ENCODE data around the gene RNF217. TPM values are rescaled to one million over a fixed set of nuclear protein-coding genes. Genes with fewer than 3 reads are reported as not detected.

The RNF217 gene
- total RNA-seq, 1 experiment from 2014 or later = 12.2 TPM

- TF ChIP-seq SMAD3 (CRISPR knock-in tag; IDR thresholded peaks at IDR 0.05; ENCODE audit: borderline replicate concordance) (no peak), ATF3 (CRISPR knock-in tag; conservative IDR thresholded peaks at IDR 0.05) (no peak), PRRX2 (CRISPR knock-in tag; IDR thresholded peaks at IDR 0.05) (no peak), GTF2I (CRISPR knock-in tag; conservative IDR thresholded peaks at IDR 0.05) (no peak), ATF1 (CRISPR knock-in tag; IDR thresholded peaks at IDR 0.05) (no peak), ZNF317 (CRISPR knock-in tag; IDR thresholded peaks at IDR 0.05; ENCODE audit: borderline replicate concordance, low read depth) (no peak)
- TF ChIP-seq, protein P1, sequence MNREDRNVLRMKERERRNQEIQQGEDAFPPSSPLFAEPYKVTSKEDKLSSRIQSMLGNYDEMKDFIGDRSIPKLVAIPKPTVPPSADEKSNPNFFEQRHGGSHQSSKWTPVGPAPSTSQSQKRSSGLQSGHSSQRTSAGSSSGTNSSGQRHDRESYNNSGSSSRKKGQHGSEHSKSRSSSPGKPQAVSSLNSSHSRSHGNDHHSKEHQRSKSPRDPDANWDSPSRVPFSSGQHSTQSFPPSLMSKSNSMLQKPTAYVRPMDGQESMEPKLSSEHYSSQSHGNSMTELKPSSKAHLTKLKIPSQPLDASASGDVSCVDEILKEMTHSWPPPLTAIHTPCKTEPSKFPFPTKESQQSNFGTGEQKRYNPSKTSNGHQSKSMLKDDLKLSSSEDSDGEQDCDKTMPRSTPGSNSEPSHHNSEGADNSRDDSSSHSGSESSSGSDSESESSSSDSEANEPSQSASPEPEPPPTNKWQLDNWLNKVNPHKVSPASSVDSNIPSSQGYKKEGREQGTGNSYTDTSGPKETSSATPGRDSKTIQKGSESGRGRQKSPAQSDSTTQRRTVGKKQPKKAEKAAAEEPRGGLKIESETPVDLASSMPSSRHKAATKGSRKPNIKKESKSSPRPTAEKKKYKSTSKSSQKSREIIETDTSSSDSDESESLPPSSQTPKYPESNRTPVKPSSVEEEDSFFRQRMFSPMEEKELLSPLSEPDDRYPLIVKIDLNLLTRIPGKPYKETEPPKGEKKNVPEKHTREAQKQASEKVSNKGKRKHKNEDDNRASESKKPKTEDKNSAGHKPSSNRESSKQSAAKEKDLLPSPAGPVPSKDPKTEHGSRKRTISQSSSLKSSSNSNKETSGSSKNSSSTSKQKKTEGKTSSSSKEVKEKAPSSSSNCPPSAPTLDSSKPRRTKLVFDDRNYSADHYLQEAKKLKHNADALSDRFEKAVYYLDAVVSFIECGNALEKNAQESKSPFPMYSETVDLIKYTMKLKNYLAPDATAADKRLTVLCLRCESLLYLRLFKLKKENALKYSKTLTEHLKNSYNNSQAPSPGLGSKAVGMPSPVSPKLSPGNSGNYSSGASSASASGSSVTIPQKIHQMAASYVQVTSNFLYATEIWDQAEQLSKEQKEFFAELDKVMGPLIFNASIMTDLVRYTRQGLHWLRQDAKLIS (CRISPR knock-in tag; IDR thresholded peaks at IDR 0.05; ENCODE audit: borderline replicate concordance) = no peak
- DNase-seq (ENCODE audit: low spot score) (no peak), ATAC-seq (no peak)
- H3K27ac Mint-ChIP-seq = no peak overlapping the region
- H3K4me1 Mint-ChIP-seq = peaks cover 28% of the 10 kb centered on the region
- ChIA-PET CTCF (no interaction called here), POLR2A (no interaction called here)
- no peaks in the 10 kb centered on the region for H3K9me3 Mint-ChIP-seq
- no peaks in the 10 kb centered on the region for H3K36me3 Mint-ChIP-seq
- H3K4me3 Mint-ChIP-seq = no peak overlapping the region
- no peaks in the 10 kb centered on the region for H3K27me3 Mint-ChIP-seq (ENCODE audit: low read depth)
Observed at GRCh38 chr6:125018136-125018535, 55.9 kb downstream of the RNF217 start.

DNA sequence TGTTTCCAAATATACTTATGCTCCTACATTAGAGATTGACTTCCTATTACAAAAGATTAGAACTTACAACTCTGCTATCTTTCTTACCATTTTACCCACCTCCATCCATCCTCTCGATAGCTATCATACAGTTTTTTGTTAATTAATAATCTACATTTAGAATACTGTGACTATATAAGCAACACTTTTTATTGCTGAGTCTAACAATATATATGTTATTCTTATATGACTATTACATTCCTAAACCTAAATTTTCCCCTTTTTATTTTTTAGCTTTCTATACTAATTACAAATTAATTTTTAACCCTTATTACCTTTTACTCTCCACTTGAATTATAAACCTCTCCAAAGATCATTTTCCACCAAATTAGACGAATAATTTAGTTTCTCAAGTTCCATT, 57.0 kb downstream of the RNF217 start:
- ChIA-PET CTCF (interaction anchor here (0.8 kb wide), 1 partner anchor 81 kb away, joined by 3 read pairs; no protein-coding TSS in a partner anchor), POLR2A (no interaction called here)
- H3K4me3 Mint-ChIP-seq = no peak overlapping the region
- peak overlapping the region; percentile 88 for H3K27ac Mint-ChIP-seq
- DNase-seq (ENCODE audit: low spot score) (no peak), ATAC-seq (no peak)
- no peaks in the 10 kb centered on the region for H3K27me3 Mint-ChIP-seq (ENCODE audit: low read depth)
- no peaks in the 10 kb centered on the region for H3K36me3 Mint-ChIP-seq
- H3K9me3 Mint-ChIP-seq = no peaks in the 10 kb centered on the region
- H3K4me1 Mint-ChIP-seq = peaks cover 28% of the 10 kb centered on the region
- no peak for TF ChIP-seq ATF2 (CRISPR knock-in tag; IDR thresholded peaks at IDR 0.05; ENCODE audit: borderline replicate concordance, low read depth)
- no peak for TF ChIP-seq NR2C2 (CRISPR knock-in tag; IDR thresholded peaks at IDR 0.05)
- no peak for TF ChIP-seq NFE2L1 (CRISPR knock-in tag; IDR thresholded peaks at IDR 0.05)
- TF ChIP-seq ATF6 (CRISPR knock-in tag; IDR thresholded peaks at IDR 0.05) = no peak

GRCh38 chr6:125019918-125020317, 57.7 kb downstream of the RNF217 start:
- Mint-ChIP-seq H3K27ac (peak overlapping the region; percentile 91), H3K4me1 (peaks cover 28% of the 10 kb centered on the region), H3K4me3 (peak overlapping the region; percentile 51), H3K36me3 (no peaks in the 10 kb centered on the region), H3K27me3 (ENCODE audit: low read depth) (no peaks in the 10 kb centered on the region), H3K9me3 (no peaks in the 10 kb centered on the region)
- DNase-seq (ENCODE audit: low spot score) (peak; percentile 16), ATAC-seq (peak; percentile 78)
- CTCF ChIA-PET = interaction anchor here (0.8 to 0.9 kb wide), 2 partner anchors 57 to 80 kb away, joined by 3 to 4 read pairs; no protein-coding TSS in a partner anchor
- POLR2A ChIA-PET = no interaction called here
- TF ChIP-seq USF1 (CRISPR knock-in tag; IDR thresholded peaks at IDR 0.05) = no peak
- TF ChIP-seq, protein P2, sequence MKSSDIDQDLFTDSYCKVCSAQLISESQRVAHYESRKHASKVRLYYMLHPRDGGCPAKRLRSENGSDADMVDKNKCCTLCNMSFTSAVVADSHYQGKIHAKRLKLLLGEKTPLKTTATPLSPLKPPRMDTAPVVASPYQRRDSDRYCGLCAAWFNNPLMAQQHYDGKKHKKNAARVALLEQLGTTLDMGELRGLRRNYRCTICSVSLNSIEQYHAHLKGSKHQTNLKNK (CRISPR knock-in tag; IDR thresholded peaks at IDR 0.05) = no peak
- TF ChIP-seq, protein P3, sequence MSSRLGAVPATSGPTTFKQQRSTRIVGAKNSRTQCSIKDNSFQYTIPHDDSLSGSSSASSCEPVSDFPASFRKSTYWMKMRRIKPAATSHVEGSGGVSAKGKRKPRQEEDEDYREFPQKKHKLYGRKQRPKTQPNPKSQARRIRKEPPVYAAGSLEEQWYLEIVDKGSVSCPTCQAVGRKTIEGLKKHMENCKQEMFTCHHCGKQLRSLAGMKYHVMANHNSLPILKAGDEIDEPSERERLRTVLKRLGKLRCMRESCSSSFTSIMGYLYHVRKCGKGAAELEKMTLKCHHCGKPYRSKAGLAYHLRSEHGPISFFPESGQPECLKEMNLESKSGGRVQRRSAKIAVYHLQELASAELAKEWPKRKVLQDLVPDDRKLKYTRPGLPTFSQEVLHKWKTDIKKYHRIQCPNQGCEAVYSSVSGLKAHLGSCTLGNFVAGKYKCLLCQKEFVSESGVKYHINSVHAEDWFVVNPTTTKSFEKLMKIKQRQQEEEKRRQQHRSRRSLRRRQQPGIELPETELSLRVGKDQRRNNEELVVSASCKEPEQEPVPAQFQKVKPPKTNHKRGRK (CRISPR knock-in tag; IDR thresholded peaks at IDR 0.05; ENCODE audit: borderline replicate concordance) = no peak
- TF ChIP-seq, protein P4, sequence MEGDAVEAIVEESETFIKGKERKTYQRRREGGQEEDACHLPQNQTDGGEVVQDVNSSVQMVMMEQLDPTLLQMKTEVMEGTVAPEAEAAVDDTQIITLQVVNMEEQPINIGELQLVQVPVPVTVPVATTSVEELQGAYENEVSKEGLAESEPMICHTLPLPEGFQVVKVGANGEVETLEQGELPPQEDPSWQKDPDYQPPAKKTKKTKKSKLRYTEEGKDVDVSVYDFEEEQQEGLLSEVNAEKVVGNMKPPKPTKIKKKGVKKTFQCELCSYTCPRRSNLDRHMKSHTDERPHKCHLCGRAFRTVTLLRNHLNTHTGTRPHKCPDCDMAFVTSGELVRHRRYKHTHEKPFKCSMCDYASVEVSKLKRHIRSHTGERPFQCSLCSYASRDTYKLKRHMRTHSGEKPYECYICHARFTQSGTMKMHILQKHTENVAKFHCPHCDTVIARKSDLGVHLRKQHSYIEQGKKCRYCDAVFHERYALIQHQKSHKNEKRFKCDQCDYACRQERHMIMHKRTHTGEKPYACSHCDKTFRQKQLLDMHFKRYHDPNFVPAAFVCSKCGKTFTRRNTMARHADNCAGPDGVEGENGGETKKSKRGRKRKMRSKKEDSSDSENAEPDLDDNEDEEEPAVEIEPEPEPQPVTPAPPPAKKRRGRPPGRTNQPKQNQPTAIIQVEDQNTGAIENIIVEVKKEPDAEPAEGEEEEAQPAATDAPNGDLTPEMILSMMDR (IDR thresholded peaks at IDR 0.05) = no peak
- no peak for TF ChIP-seq SMAD3 (CRISPR knock-in tag; IDR thresholded peaks at IDR 0.05; ENCODE audit: borderline replicate concordance)
- TF ChIP-seq TEAD1 (CRISPR knock-in tag; IDR thresholded peaks at IDR 0.05) = no peak
- no peak for TF ChIP-seq FOXP4 (CRISPR knock-in tag; IDR thresholded peaks at IDR 0.05)

All from WTC11 (cell line).